Measurements from ENCODE around the gene MAD1L1. TPM values are rescaled to one million over a fixed set of nuclear protein-coding genes. Genes with fewer than 3 reads are reported as not detected.

Gene MAD1L1
- total and polyA plus RNA-seq, 4 donors, result 43.0 to 54.9 (median 49.9) TPM

DNA sequence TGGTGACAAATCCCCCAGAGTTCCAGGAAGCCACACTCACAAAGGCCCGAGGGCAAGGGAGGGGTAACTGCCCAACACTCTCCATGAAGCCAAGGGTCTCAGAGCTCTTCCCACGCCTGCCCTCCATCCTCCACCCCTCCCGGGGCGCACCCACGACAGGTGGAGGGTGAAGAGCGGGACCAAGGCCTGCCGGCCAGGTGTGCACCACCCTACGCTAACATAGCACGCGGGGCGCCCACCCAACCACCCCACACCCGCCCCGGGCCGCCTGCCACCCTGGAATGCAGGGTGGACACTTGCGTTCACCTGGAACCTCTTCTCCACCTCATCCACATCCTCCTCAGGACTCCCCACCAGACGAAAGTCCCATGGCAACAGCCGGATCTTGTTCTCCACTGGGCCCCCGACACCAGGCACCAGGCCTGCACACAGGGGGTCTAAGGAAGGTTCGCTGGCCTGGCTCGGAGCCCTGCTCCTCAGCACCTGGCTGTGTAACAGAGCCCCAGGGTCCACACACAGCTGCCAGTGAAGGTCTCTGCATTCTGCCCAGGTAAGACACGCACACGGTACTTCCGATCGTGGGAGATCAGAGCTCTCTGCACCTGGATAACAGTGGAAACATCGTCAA, 32.7 kb downstream of the MAD1L1 start:
- peaks cover 0 to 21% (median 7%) of the 10 kb centered on the region in 5 donors for H3K4me1 ChIP-seq (ENCODE audit: control insufficient read depth in 5 of 5, insufficient read depth in 5 of 5, low read length in 5 of 5)
- peaks cover 0 to 4% (median 0%) of the 10 kb centered on the region in 4 donors for H3K9me3 ChIP-seq (ENCODE audit: control insufficient read depth in 4 of 4, insufficient read depth in 3 of 4, low read length in 3 of 4)
- peaks cover 0 to 41% (median 15%) of the 10 kb centered on the region in 4 donors for H3K36me3 ChIP-seq (ENCODE audit: control insufficient read depth in 4 of 4, insufficient read depth in 4 of 4, low read length in 4 of 4)
- no peak for ATAC-seq (ENCODE audit: insufficient read depth, low FRiP score)
- no peak overlapping the region for H3K27ac ChIP-seq (ENCODE audit: low read depth in 1 of 2, low read length in 1 of 2)
- H3K27me3 ChIP-seq (ENCODE audit: control insufficient read depth in 3 of 3, insufficient read depth in 3 of 3, low read length in 2 of 3), result no peaks in the 10 kb centered on the region
- TF ChIP-seq, protein P1, sequence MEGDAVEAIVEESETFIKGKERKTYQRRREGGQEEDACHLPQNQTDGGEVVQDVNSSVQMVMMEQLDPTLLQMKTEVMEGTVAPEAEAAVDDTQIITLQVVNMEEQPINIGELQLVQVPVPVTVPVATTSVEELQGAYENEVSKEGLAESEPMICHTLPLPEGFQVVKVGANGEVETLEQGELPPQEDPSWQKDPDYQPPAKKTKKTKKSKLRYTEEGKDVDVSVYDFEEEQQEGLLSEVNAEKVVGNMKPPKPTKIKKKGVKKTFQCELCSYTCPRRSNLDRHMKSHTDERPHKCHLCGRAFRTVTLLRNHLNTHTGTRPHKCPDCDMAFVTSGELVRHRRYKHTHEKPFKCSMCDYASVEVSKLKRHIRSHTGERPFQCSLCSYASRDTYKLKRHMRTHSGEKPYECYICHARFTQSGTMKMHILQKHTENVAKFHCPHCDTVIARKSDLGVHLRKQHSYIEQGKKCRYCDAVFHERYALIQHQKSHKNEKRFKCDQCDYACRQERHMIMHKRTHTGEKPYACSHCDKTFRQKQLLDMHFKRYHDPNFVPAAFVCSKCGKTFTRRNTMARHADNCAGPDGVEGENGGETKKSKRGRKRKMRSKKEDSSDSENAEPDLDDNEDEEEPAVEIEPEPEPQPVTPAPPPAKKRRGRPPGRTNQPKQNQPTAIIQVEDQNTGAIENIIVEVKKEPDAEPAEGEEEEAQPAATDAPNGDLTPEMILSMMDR (IDR thresholded peaks at IDR 0.05; ENCODE audit: control extremely low read depth, extremely low read depth), result no peak
- 96% methylated on average over 23 to 25 of the region's 25 CpGs for WGBS, 2 donors
- H3K9ac ChIP-seq (ENCODE audit: insufficient read depth in 1 of 2, low read length in 2 of 2), result no peak overlapping the region
- no peak for DNase-seq
- H3K4me3 ChIP-seq, result no peak overlapping the region

DNA sequence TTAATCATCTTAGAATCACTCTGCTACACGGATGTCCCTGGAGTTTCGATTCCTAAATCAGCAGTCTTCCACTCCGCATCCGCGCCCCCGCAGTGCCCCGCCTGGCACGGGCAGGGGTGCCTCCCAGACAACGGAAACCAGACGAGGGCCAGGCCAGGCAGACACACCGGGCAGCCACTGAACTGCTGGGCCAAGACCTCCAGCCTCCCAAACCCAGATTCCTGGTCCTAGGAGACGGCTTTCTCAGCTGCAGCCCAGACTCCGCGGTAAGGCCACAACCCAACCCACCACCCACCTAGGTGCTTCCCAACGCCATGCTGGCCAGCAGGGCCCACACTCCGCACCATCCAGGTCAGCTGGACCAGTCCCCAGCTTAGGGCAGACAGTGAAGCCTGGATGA, 33.2 kb downstream of the MAD1L1 start:
- Histone ChIP-seq H3K9ac (ENCODE audit: insufficient read depth in 1 of 2, low read length in 2 of 2) (no peak overlapping the region), H3K9me3 (ENCODE audit: control insufficient read depth in 4 of 4, insufficient read depth in 3 of 4, low read length in 3 of 4) (peaks cover 0 to 4% (median 0%) of the 10 kb centered on the region in 4 donors), H3K4me1 (ENCODE audit: control insufficient read depth in 5 of 5, insufficient read depth in 5 of 5, low read length in 5 of 5) (peaks cover 0 to 19% (median 7%) of the 10 kb centered on the region in 5 donors), H3K4me3 (no peak overlapping the region), H3K27ac (ENCODE audit: low read depth in 1 of 2, low read length in 1 of 2) (no peak overlapping the region), H3K36me3 (ENCODE audit: control insufficient read depth in 4 of 4, insufficient read depth in 4 of 4, low read length in 4 of 4) (peaks cover 0 to 41% (median 14%) of the 10 kb centered on the region in 4 donors), H3K27me3 (ENCODE audit: control insufficient read depth in 3 of 3, insufficient read depth in 3 of 3, low read length in 2 of 3) (no peaks in the 10 kb centered on the region)
- 96% methylated on average over 16 of the region's 16 CpGs for WGBS, 2 donors
- TF ChIP-seq, protein P1 (IDR thresholded peaks at IDR 0.05; ENCODE audit: control extremely low read depth, extremely low read depth), result no peak
- no peak for ATAC-seq (ENCODE audit: insufficient read depth, low FRiP score)
- no peak for DNase-seq

DNA sequence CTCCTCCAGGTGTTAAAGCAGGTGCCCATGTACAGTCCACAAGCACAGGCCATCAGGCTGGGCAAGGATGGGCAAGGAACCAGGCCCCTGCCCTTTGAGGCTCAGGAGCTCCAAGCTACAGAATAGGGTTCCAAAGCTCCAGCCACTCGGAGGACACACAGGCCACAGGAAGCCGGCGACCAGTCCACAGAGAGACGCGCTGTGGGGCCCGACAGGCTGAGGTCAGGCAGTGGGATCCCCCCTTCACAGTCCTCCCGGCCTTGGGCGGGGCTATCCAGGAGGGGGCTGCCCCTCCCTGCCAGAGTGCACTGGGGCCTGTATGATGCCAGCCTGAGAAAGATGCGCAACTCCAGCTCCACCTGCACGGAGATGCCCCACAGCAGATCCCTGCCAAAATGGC, 34.0 kb downstream of the MAD1L1 start:
- DNase-seq (peak in 1 of 3 donors; percentile 7), ATAC-seq (ENCODE audit: insufficient read depth, low FRiP score) (no peak)
- Histone ChIP-seq H3K27ac (ENCODE audit: low read depth in 1 of 2, low read length in 1 of 2) (no peak overlapping the region), H3K27me3 (ENCODE audit: control insufficient read depth in 3 of 3, insufficient read depth in 3 of 3, low read length in 2 of 3) (no peaks in the 10 kb centered on the region), H3K36me3 (ENCODE audit: control insufficient read depth in 4 of 4, insufficient read depth in 4 of 4, low read length in 4 of 4) (peaks cover 0 to 41% (median 14%) of the 10 kb centered on the region in 4 donors), H3K9ac (ENCODE audit: insufficient read depth in 1 of 2, low read length in 2 of 2) (no peak overlapping the region), H3K4me1 (ENCODE audit: control insufficient read depth in 5 of 5, insufficient read depth in 5 of 5, low read length in 5 of 5) (peaks cover 0 to 12% (median 4%) of the 10 kb centered on the region in 5 donors), H3K4me3 (no peak overlapping the region), H3K9me3 (ENCODE audit: control insufficient read depth in 4 of 4, insufficient read depth in 3 of 4, low read length in 3 of 4) (peaks cover 0 to 4% (median 0%) of the 10 kb centered on the region in 4 donors)
- WGBS, 2 donors, result 89 to 93% methylated on average over 10 of the region's 10 CpGs
- TF ChIP-seq, protein P1 (IDR thresholded peaks at IDR 0.05; ENCODE audit: control extremely low read depth, extremely low read depth), result no peak
